ENCODE data around the gene EFCAB6.

EFCAB6 gene

DNA sequence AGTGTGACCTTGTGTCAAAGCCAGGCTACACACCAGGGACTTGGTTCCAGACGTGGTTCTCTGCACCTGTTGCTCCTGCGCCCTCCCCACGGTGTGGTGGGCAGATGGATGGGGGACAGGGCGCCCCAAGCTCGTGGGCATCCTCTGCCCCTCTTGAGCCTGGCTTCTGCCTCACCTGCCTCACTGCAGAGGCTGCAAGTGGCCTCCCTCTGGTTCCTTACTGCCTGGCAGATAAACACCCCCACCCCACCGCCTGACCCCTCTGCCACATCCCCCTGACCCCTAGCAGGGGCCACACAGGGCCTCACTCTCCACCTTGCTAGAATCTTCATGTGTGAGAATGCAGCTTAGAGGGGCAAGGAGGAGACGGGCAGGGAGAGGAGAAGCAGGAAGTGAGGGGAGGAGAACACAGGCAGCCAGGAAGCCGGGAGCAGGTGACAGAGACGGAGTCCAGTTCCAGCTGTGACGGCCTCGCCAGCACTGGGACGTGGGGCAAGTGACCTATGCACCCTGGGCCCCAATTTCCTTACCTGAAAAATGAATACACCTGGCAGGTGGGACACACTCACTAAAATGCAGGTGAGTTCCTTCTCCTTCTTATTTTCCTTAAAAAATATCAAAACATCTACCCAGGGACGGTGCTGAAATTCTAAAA lies 178.3 kb downstream of the EFCAB6 start:
- no peak for DNase-seq

DNA sequence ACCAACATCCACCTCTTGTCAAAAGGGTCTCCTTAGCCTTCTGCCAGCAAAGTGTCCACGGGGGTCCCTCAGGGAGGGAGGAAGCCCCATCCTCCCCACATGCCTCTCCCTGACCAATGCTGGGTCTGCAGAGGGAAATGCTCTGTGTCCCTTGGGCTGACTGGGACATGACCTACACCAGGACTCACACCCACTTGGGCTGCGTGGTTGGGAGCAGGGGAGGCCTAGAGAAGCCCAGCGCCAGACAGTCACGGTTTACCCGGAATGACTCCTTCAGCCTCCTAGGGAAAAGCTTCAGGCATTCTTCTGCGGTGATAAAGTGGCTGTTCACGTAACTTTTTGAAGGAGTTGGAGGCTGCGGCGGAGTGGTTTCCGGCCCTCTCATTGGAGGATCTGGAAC lies 180.3 kb downstream of the EFCAB6 start:
- no peak for DNase-seq

DNA sequence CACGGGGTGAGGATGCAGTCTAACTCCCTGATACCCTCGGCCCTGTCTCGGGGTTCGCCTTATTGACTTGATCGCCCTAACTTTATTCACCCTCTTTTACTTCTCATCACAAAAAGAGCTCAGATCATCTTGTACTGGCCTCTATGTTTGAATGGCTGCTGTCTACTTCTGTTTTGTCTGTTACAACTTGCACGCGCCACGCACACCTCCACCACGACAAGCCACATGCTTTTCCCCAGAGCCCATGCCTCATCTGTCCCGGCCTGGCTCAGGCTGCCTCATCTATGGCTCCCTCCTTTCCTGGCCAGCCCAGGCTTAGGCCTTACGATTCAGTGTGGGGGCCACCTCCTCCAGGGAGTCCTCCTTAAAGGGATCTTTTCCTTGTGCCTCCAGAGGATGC lies 180.9 kb downstream of the EFCAB6 start:
- no peak for DNase-seq

DNA sequence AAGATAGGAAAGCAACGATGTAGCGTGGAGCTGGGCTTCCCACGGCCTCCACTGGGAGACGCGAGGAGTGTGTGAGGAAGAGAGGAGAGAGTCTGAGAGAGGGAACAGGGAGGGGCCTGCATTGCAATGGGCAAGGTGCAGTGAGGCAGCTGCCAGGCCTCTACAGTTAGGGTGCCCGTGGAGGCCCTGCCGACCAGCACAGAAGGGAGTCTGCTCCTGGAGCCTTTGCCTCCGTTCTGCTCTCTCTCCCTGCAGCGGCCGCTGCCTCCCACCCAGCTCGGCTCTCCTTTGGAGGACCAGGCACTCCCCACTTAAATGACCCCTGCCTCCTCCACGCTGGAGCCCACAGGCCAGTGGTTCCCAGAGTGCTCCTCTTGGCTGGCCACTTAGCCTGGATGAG lies 181.7 kb downstream of the EFCAB6 start:
- no peak for DNase-seq

DNA sequence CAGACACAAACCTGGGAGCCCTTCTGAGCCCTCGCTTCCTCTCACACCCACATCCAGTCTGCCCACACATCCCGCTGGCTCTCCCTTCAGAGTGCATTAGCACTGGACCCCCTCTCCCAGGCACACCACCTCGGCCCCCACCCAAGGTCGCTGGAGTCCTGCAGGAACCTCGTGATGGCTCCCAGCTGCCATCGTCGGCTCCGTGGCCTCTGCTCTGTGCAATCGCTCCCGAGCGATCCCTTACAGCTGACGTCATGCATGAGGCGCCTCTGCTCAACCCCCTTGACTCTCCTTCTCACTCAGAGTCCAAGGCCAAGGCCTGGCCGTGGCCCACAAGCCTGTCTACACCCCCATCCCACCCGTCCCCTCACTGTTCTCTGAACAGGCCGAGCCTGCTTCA lies 183.9 kb downstream of the EFCAB6 start:
- DNase-seq = no peak

DNA sequence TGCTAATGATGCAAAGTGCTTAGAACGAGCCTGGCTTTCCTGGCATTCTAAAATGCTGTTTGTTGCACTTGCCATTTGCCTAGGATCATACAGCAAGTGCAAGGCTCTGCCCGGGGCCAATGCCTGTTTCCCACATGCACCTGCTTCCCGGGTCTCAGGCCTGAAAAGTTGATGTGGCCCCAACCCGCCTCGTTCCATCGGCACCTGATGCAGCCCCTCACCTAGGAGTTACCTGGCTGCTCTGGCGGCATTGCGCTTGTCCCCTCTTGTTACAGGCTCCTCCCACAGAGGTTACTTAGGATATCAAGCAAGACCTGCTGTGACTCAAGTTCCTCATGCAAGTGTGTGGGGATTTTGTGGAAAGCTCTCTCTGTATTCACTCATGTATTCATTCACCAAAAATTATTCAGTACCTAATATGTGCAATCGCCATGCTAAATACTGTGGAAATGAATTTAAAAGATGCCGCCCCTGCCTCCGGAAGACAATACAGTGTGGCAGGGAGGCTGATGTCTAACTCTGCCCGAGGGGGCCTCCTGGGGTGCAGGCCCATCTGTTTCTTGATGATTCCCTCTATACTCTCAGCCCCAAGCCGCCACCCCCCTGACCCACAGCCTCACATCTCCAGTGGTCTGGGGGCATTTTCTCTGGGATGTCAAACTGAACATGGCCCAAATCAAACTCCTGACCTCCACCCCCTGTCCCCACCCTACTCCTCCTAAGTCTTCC lies 184.5 kb downstream of the EFCAB6 start:
- no peak for DNase-seq

DNA sequence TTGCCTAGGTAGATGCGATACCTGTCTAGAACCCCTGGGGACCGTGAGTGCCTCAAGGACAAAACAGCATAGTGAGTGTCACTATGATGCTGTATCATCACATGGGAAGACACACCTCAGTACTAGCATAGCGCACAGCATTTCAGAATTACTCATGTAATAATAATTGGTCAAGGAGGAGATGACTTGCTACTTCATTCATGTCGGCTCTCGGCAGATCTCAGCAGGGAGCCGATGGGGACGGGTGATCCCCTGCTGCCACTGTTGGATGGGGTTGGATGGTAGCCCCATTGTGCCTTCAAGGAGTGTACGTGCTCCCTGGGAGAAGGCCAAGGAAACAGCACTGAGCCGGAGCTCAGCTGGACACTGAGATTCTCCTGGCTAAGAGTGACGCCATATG lies 186.9 kb downstream of the EFCAB6 start:
- no peak for DNase-seq

DNA sequence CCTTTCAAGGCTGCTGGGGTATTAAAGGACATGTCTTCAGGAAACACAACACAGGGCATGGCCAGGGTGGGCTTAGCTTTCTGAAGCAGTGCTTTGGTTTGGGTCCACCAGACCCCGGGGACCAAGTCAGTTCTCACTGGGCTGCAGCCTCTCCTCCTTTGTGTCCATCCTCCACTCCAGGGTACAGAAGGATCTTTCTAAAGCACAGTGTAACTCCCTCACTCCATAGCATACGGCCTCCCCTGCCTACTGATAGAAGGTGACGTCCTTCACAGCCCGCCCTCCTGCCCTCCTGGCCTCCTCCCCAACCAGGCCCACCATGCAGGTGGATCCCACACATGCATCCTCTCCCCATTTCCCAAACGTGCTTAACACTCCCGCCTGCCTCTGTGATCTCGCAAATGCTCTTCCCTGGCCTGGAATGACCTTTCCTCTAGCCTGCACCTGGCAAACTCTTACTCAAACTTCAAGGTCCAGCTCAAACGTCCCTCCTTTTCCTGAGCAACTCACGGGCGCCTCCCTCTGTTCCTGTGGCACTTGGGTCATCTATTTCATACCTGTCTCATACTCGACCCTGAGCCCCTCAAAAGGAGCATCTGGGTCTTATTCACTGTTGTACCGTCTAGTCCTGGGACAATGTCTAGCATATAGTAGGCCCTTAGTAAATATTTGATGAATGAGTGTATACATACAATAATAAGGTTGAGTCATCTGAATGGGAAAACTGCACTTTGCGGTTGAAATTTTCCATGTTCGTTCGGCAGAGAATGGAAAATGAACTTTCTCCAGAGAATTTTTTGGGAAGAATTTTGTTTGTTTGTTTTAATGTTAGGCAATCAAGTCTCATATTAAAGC lies 187.7 kb downstream of the EFCAB6 start:
- DNase-seq = no peak

DNA sequence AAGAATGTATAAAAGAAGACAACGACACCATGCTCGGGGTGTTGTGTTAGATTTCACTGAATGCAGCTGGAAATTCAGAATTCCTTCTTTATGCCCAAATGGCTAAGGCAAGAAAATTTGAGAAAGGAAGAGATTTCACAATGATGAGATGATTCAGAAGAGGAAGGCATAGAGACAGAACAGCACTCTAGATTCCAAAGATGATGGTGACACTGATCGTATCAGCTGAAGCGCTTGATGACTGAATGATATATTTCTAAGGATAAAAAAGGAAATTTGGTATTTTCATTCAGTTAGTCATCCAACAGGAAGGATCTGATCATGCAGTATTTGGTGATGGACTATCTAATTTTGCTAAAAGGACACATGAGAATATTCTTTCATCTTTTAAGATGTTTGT lies 189.2 kb downstream of the EFCAB6 start:
- no peak for DNase-seq

DNA sequence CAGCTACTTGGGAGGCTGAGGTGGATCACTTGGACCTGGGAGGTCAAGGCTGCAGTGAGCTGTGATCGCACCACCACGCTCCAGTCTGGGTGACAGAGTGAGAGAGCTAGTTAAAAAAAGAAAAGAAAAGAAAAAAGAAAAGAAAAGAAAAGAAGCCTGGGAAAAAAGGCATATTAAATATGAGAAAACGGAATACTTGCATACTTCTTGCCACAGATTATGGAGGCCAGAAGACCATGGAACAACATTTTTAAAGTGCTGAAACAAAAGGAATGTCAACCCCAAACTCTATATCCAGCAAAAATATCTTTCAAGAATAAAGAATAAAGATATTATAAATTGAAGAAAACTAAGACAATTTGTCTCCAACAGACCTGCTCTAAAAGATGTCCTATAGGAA lies 191.9 kb downstream of the EFCAB6 start:
- no peak for DNase-seq

DNA sequence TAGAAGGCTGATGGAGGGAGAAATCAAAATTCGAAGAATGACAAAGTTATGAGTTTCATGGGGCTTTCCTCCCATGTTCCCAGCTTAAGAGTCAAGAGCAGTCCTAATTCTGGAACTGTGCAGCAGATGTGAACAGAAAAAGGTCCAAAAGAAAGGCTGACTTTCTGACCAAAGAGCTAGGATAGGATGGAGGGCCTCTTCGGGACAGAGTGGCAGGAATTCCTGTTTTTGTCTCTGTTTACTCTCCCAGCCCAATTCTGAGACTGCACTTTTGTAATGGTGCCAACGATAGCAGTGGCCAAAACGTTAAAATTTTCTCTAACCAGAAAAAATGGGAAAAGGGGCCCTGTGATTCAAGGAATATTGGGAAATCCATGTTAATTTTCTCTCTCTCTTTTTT lies 193.6 kb downstream of the EFCAB6 start:
- DNase-seq = no peak

DNA sequence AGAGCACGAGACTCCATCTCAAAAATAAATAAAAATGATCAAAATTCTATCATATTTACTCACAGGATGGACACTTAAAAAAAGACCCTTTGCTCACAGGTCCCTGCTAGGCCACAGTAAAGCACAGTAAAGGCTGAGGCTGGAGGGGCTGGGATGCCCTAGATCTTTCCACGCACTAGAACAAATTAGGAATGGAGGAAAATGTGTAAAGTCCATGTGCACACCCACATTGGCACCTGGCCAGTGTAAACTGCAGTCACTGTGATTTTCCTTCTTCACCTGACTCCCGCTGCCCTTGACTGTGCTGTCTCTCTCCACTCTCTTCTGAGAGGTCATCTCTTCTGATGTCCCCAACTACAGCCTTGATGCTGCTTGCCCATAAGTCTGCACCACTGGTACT lies 195.5 kb downstream of the EFCAB6 start:
- no peak for DNase-seq

DNA sequence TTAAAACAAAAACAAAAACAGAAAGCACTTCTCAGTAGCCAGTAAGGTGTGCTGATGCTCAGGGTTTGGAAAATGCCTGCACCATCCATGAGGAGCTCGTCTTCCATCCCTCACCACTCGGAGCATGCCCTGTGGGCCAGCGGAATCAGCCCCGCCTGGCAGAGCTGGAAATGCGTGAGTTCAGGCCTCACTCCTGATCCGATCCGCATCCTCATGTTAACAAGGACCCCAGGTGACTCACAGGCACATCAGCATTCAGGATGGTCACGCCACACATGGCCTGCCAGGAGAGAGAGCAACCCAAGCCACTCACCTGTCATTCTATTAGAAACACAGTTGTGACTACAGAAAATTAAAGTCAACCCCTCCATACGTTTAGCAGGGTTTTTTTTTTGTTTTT lies 211.8 kb downstream of the EFCAB6 start:
- DNase-seq = no peak

DNA sequence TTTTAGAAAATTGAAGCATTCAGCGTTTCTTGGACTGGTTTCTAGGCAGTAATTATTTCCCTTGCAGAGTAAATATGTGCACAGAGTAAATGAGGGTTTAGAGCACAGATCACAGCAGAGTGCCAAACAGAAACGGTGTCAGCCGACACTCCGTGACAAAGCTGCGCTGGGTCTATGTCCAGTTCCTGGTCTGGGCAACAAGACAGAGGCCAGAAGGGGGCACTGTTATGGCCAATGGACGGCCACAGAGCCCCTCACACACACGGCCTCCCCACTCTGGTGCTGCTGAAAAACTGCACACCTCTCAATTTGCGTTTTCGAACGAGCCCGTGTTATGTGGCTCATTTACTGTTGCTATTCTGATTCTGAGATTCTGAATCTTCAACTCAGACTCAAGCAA lies 219.6 kb downstream of the EFCAB6 start:
- DNase-seq = no peak

DNA sequence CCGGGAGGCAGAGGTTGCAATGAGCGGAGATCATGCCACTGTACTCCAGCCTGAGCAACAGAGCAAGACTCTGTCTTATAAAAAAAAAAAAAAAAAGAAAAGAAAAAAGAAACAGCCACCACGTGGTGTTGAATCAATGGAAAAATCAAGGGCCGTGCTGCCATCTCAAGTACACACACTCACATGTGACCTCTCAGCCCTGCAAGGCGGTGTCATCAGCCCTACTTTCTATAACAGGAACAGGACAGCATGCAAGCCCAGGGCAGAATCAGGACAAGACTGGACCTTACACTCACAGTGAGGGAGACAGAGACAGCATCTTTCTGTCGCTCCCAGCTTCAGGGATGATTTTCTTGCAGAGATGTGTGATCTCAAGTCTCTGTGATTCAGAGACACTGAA lies 220.7 kb downstream of the EFCAB6 start:
- no peak for DNase-seq

DNA sequence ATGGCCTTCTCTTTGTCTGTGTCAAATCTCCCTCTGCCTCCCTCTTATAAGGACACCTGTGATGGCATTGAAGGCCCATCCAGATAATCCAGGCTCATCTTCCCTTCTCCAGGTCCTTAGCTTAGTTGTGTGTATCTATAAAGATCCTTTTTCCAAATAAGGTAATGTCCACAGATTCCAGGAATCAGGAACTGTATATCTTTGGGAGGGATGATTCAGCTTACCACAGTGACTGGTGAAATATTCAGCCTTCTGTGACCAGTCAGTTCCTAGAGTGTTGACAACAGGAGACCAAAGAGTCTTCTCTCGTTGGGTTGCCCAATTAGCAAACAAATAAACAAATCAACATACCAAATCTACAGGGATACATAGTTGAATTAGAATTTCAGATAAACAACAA lies 224.5 kb downstream of the EFCAB6 start:
- peak; percentile 7 for DNase-seq

DNA sequence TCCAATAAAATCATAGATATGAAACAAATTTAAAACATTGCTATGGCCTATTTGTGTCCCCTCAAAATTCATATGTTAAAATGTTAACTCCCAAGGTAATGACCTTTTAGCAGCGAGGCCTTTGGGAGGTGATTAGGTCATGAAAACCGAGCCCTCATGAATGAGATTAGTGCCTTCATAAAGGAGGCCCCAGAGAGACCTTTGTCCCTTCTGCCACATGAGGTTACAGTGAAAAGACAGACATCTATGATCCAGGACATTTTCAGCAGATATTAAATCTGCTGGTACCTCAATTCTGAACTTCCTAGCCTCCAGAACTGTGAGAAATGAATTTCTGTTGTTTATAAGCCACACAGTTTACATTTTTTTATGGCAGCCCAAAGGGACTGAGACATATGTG lies 228.6 kb downstream of the EFCAB6 start:
- no peak for DNase-seq

DNA sequence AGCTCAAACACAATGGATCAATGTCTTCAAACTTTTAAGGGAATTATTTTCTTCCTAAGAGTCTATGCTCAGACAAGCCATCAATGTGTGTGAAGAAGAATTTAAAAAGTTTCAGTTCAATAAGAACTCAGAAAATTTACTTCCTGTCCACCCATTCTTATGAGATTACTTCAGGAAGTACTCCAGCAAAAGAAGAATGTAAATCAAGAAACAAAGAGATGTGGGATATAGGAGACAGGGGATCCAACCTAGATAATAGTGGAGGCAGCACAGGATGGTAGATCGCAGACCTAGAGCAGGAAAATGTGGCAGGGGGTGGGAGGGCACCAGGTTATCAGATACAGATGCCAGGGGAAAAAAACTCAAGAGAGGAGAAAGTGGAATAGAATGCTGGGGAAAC lies 229.7 kb downstream of the EFCAB6 start:
- DNase-seq = no peak

DNA sequence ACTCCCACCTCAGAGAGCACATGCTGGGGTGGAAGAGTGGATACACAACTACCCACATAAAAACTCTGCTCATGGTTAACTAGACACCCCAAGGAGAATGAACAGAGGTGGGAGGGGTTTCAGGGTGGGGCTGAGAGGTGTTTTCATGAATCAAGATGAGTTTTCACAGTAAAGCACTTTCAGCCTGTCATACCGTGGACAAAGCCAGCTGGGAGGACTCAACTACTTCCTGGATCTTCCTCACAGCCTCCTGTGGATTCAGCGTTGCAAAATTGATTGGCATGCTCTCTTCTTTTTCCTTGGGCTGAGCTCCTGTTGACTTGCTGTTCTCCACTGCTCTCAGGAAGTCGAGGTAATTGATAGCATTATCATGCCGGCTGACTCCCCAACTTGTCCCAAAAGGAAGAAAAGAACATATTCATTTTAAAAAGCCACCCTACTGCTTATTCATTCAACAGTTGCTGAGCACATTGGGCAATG lies 231.8 kb downstream of the EFCAB6 start:
- DNase-seq = no peak

DNA sequence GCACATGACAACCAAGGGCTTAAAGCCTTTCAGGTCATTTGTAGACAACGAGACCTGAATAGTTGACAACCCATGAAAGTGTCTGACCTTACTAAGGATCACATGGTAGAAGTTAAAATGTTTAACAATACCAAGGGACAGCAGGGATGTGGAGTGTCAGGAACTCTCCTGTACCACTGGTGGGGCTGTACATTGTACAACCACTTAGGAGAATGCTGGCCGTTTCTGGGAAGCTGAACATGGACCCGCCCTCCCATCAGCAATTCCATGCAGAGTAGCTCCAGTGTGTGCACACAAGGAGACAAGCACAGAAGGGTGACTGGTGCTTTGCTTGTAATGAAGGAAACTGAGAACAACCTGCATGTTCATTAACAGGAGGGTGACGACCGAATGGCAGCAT lies 237.4 kb downstream of the EFCAB6 start:
- no peak for DNase-seq

DNA sequence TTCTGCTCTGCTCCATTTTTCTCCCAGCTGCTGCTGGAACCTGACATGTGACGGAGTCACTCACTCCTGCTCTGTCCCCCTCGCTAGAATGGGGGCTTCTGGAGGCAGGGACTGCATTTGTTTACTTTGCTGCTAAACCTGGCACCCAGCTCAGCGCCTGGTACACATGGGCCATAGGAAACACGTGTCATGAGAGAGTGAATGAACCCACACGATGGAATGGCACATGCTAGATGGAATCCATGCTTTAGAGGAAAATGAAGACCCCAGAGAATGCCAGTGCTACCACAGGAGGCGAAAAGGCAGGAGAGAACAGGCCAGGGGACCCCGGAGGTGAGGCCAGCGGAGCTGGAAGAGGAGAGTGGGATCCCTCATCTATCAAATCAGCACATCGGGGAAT lies 239.4 kb downstream of the EFCAB6 start:
- DNase-seq = no peak

DNA sequence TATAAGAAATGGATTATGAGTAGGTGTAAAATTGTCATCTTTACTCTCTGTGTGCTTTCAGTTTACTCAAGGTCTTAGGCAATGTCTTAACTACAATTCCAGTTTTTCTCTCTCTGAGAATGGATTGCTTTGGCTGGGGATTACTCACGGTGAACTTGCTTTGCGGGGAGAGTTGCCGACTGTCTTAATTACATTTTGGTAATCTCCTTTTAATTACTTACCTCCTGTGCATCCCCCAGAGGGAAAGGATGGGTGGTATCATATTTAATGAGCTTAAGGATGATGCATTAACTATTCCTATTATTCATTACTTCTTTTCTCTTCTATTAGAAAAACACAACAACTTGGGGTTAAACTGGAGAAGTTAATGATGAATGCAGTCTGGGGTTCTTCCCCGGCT lies 240.9 kb downstream of the EFCAB6 start:
- DNase-seq = no peak

DNA sequence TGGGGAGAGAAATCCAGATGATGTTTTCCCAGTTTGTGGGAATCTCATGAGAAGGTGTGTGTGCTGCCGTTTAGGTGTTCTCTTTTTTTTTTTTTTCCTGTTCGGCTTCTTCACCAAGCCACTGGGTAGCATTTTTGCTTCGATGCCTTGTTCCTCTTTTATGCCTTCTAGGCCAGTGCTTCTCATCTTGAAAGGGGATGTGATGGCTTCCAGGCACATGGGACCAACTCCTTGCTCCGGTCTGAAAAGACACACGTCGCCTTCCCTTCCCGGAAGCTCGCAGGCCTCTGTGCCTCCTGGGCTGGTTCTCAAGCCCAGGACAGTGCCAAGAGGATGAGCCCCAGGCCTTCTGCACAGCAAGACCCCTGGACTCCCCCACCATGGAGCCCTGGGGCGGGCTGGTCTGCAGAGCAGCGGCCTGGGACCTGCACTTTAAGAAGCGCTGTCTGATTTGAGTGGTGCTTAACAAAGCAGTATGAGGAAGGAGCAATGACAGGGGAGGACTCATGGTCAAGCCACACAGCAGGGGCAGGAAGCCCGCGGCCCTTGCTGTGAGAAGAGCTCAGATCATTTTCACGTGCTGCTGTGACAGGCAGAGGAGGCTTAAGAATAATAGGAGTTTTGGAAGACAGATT lies 241.5 kb downstream of the EFCAB6 start:
- no peak for DNase-seq

Measured in OCI-M1 (cell line).